GM23248 (cell line): ENCODE results near the gene APRT. TPM values are rescaled to one million over a fixed set of nuclear protein-coding genes. Genes with fewer than 3 reads are reported as not detected.

Experiments
- DNase-seq: peaks from one replicate; pipeline ENCODE4 v3.0.0-alpha.2; 2015
- H2AFZ ChIP-seq: fragments of 200-600 bp; sonication (generic); 2 replicates; pipeline ENCODE4 v1.6.1; 2016; ENCODE audit warnings: antibody characterized with exemption
- H3F3A ChIP-seq: fragments of 200-600 bp; sonication (generic); 2 replicates; pipeline ENCODE4 v1.6.1; 2016; ENCODE audit warnings: mild to moderate bottlenecking, antibody characterized with exemption, mixed run types; ENCODE audit not compliant: insufficient read depth
- H3K27ac ChIP-seq: fragments of 200-600 bp; sonication (generic); 2 replicates; pipeline ENCODE4 v1.5.1; 2016; ENCODE audit warnings: mild to moderate bottlenecking
- H3K27me3 ChIP-seq: fragments of 200-600 bp; sonication (generic); replicated peaks from 2 replicates; pipeline ENCODE4 v1.6.1; 2016; ENCODE audit warnings: mild to moderate bottlenecking; ENCODE audit not compliant: insufficient read depth
- H3K36me3 ChIP-seq: fragments of 200-600 bp; sonication (generic); 2 replicates; pipeline ENCODE4 v1.6.1; 2016; ENCODE audit warnings: low read depth, mild to moderate bottlenecking
- H3K4me1 ChIP-seq: fragments of 200-600 bp; sonication (generic); 2 replicates; pipeline ENCODE4 v1.6.1; 2016; ENCODE audit warnings: mild to moderate bottlenecking; ENCODE audit not compliant: insufficient read depth
- H3K4me2 ChIP-seq: fragments of 200-600 bp; sonication (generic); one replicate; pipeline ENCODE4 v1.6.1; 2016; ENCODE audit warnings: mild to moderate bottlenecking; ENCODE audit not compliant: unreplicated experiment
- H3K4me3 ChIP-seq: fragments of 200-600 bp; sonication (generic); 2 replicates; pipeline ENCODE4 v1.5.1; 2016; ENCODE audit warnings: mild to moderate bottlenecking
- H3K79me2 ChIP-seq: fragments of 200-600 bp; sonication (generic); 2 replicates; pipeline ENCODE4 v1.6.1; 2016; ENCODE audit warnings: mild to moderate bottlenecking; ENCODE audit not compliant: insufficient read depth
- H3K9ac ChIP-seq: fragments of 200-600 bp; sonication (generic); 2 replicates; pipeline ENCODE4 v1.6.1; 2016; ENCODE audit warnings: mild to moderate bottlenecking
- H3K9me2 ChIP-seq: fragments of 200-600 bp; sonication (generic); 2 replicates; pipeline ENCODE4 v1.6.1; 2016; ENCODE audit warnings: mixed run types, mild to moderate bottlenecking, moderate library complexity; ENCODE audit not compliant: insufficient read depth
- H3K9me3 ChIP-seq: fragments of 200-600 bp; sonication (generic); one replicate; pipeline ENCODE4 v1.6.1; 2017; ENCODE audit warnings: low read depth
- H4K20me1 ChIP-seq: fragments of 200-600 bp; sonication (generic); 2 replicates; pipeline ENCODE4 v1.6.0; 2016; ENCODE audit not compliant: insufficient read depth
- EZH2 ChIP-seq: fragments of 200-600 bp; sonication (generic); IDR thresholded peaks from 2 replicates; pipeline ENCODE4 v1.6.1; 2018; ENCODE audit warnings: antibody characterized with exemption, mild to moderate bottlenecking; ENCODE audit not compliant: insufficient read depth, poor library complexity, severe bottlenecking
- EZH2phosphoT487 ChIP-seq: fragments of 200-600 bp; sonication (generic); IDR thresholded peaks from 2 replicates; pipeline ENCODE4 v1.6.1; 2018; ENCODE audit warnings: antibody characterized with exemption, moderate library complexity, mild to moderate bottlenecking, low read depth; ENCODE audit not compliant: insufficient read depth
- WGBS, 2 experiments: methylation state at CpG; one replicate each; pipeline ENCODE4 v1.1.6; 2015 to 2017; ENCODE audit warnings: low lambda C conversion rate in 2 of 2, low coverage in 1 of 2; ENCODE audit errors: missing lambda C conversion rate in 2 of 2; 5-methylcytosine and 5-hydroxymethylcytosine counted together
- in situ Hi-C: fragments of 300-500 bp; cut with MboI; formaldehyde crosslinking; loops from 2 replicates; pipeline ENCODE4 v1.15.0; 2020
- polyA plus RNA-seq: library from polyadenylated mRNA; unstranded; fragments of >200 nt; fragmentation: Nextera tagmentation; extraction: Ambion mirVana; gene quantifications from 2 replicates; pipeline ENCODE4 v1.2.1, GENCODE V29; 2016
- total RNA-seq: library from RNA; depleted of rRNA; stranded (reverse); fragments of >200 nt; shearing (Covaris generic); gene quantifications from 2 replicates; pipeline ENCODE4 v1.2.3, GENCODE V29; 2014

Gene APRT
- total and polyA plus RNA-seq, 2 experiments from 2014 or later: 150 to 224 TPM

DNA sequence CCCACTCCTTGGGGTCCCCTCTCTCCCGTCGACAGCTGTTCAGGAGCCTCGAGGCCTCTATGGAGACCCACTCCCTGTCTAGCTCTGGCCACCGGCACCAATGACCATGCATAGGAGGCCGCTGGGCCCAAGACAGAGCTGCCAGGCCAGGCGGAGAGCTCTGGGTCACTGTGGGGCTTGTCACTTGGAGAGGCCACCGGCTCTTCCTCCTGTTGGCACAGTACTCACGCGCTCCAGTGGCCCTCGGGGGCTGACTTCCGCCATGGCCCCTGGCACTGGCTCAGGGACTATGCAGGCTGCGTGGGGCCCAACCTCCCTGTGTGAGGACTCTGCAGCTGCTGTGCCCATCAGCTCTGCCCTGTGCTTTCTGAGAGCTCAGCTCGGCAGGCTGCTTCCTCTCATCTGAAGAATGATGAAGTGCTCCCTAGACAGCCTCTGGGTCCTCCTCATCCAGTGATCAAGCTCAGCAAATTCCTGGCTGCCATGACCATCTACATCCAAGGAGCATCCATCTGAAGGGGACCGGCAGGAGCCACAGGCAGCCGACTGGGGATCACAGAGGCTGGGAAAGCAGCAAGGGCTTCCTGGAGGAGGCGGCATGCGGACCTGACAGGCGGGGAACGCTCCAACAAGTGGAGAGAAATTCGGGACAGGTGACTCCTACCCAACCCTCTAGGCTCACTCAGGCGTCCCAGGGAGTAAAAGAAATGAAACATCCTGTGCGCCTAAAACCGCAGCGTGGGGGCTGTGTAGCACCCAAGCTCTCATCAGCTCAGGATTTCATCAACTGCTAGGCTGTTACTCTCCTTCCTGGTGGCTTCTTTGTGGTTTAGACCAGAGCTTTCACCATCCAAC, 28.2 kb upstream of the APRT start:
- no peaks in the 10 kb centered on the region for H3K4me1 ChIP-seq
- H3K36me3 ChIP-seq: no peaks in the 10 kb centered on the region
- no peak overlapping the region for H3K4me3 ChIP-seq
- H4K20me1 ChIP-seq: no peaks in the 10 kb centered on the region
- no peak overlapping the region for H3K9ac ChIP-seq
- no peaks in the 10 kb centered on the region for H3F3A ChIP-seq
- in situ Hi-C loops: no loop called here
- no peak overlapping the region for H3K4me2 ChIP-seq
- H3K9me2 ChIP-seq: no peaks in the 10 kb centered on the region
- no peak overlapping the region for H2AFZ ChIP-seq
- TF ChIP-seq EZH2phosphoT487: no peak
- TF ChIP-seq EZH2: no peak
- no peaks in the 10 kb centered on the region for H3K9me3 ChIP-seq
- no peaks in the 10 kb centered on the region for H3K79me2 ChIP-seq
- H3K27me3 ChIP-seq: no peaks in the 10 kb centered on the region
- 92 to 94% methylated on average over 24 of the region's 24 CpGs for WGBS, 2 experiments
- no peak overlapping the region for H3K27ac ChIP-seq
- DNase-seq: no peak

- Histone ChIP-seq H3K27ac (no peak overlapping the region), H3K4me1 (no peaks in the 10 kb centered on the region), H2AFZ (no peak overlapping the region), H3K9me2 (no peaks in the 10 kb centered on the region), H3K9ac (no peak overlapping the region), H3K36me3 (no peaks in the 10 kb centered on the region), H3K4me2 (no peak overlapping the region), H3K79me2 (no peaks in the 10 kb centered on the region), H3K4me3 (no peak overlapping the region), H3K27me3 (no peaks in the 10 kb centered on the region), H3K9me3 (no peaks in the 10 kb centered on the region), H3F3A (no peaks in the 10 kb centered on the region), H4K20me1 (no peaks in the 10 kb centered on the region)
- 94 to 95% methylated on average over 20 to 38 of the region's 39 CpGs for WGBS, 2 experiments
- TF ChIP-seq EZH2: no peak
- in situ Hi-C loops: no loop called here
- no peak for DNase-seq
These were observed 27.4 kb upstream of the APRT start for GRCh38 chr16:88839026-88839529.

DNA sequence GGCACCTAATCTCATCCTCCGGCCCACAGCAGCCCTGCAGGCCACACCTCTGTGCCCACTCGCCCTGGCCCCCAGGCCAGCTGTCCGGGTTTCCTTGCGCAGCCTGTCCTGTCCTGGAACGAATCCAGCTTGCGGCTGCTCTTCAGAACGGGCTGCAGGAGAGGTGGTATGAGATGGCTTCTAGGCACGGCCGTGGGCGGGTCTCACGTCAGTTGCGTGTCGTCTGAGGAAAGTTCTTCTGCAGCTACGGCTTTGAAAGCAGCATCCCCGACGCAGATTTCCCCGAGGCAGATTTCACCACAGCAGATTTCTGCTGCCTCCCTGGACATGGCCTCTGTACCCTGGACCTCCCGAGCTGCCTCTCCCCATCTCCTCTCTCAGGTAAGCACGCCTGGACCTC, 26.8 kb upstream of the APRT start:
- H3K9me3 ChIP-seq: no peaks in the 10 kb centered on the region
- TF ChIP-seq EZH2phosphoT487 (no peak), EZH2 (no peak)
- no peaks in the 10 kb centered on the region for H3K36me3 ChIP-seq
- H3K9me2 ChIP-seq: no peaks in the 10 kb centered on the region
- no peak overlapping the region for H3K4me2 ChIP-seq
- no peak overlapping the region for H3K4me3 ChIP-seq
- no peak overlapping the region for H3K27ac ChIP-seq
- WGBS, 2 experiments: 90 to 91% methylated on average over 17 to 19 of the region's 19 CpGs
- no peaks in the 10 kb centered on the region for H3F3A ChIP-seq
- no peaks in the 10 kb centered on the region for H3K79me2 ChIP-seq
- in situ Hi-C loops: no loop called here
- no peaks in the 10 kb centered on the region for H4K20me1 ChIP-seq
- no peak for DNase-seq
- no peak overlapping the region for H2AFZ ChIP-seq
- H3K9ac ChIP-seq: no peak overlapping the region
- H3K4me1 ChIP-seq: no peaks in the 10 kb centered on the region
- no peaks in the 10 kb centered on the region for H3K27me3 ChIP-seq

- Histone ChIP-seq H3K79me2 (no peaks in the 10 kb centered on the region), H3K9ac (no peak overlapping the region), H3K4me3 (no peak overlapping the region), H2AFZ (no peak overlapping the region), H3K27ac (no peak overlapping the region), H3K9me2 (no peaks in the 10 kb centered on the region), H3K36me3 (no peaks in the 10 kb centered on the region), H3K4me2 (no peak overlapping the region), H3K27me3 (no peaks in the 10 kb centered on the region), H3K9me3 (no peaks in the 10 kb centered on the region), H3F3A (no peaks in the 10 kb centered on the region), H3K4me1 (no peaks in the 10 kb centered on the region), H4K20me1 (no peaks in the 10 kb centered on the region)
- no peak for TF ChIP-seq EZH2
- TF ChIP-seq EZH2phosphoT487: no peak
- no peak for DNase-seq
- in situ Hi-C loops: no loop called here
- WGBS, 2 experiments: 93% methylated on average over 19 to 20 of the region's 20 CpGs
These were observed 26.1 kb upstream of the APRT start for GRCh38 chr16:88837806-88838205.
